Testis (tissue), 3 donors: ENCODE results near the gene RPL36. TPM values are rescaled to one million over a fixed set of nuclear protein-coding genes. Genes with fewer than 3 reads are reported as not detected.

Experiments
- DNase-seq: peaks from one replicate; pipeline ENCODE4 v3.0.0-alpha.2; 2019
- H3K27ac ChIP-seq, 2 donors: fragments of 200-600 bp; sonication (generic); one replicate each; pipeline ENCODE4 v1.5.1; 2019
- H3K27me3 ChIP-seq: fragments of 200-600 bp; sonication (generic); one replicate; pipeline ENCODE4 v1.5.1; 2019
- H3K36me3 ChIP-seq: fragments of 200-600 bp; sonication (generic); one replicate; pipeline ENCODE4 v1.5.1; 2017; ENCODE audit warnings: low read depth; ENCODE audit errors: missing control alignments
- H3K4me1 ChIP-seq: fragments of 200-600 bp; sonication (generic); one replicate; pipeline ENCODE4 v1.5.1; 2019
- H3K4me3 ChIP-seq, 2 donors: fragments of 200-600 bp; sonication (generic); one replicate each; pipeline ENCODE4 v1.5.1; 2017 to 2019
- H3K9me3 ChIP-seq: fragments of 200-600 bp; sonication (generic); one replicate; pipeline ENCODE4 v1.5.1; 2017
- CTCF ChIP-seq, 3 experiments: fragments of 450-650 bp in 2 of 3; fragments of 200-600 bp in 1 of 3; sonication (generic) in 1 of 3; IDR thresholded peaks; one replicate each; pipeline ENCODE4 v1.5.1; 2016 to 2019; ENCODE audit warnings: antibody characterized with exemption in 3 of 3, mild to moderate bottlenecking in 2 of 3, moderate library complexity in 1 of 3
- POLR2A ChIP-seq: fragments of 450-650 bp; IDR thresholded peaks from one replicate; pipeline ENCODE4 v1.6.1; 2017; ENCODE audit warnings: antibody characterized with exemption, mild to moderate bottlenecking, moderate library complexity
- WGBS, 2 donors: methylation state at CpG; one replicate each; pipeline ENCODE4 v1.1.5; 2018; 5-methylcytosine and 5-hydroxymethylcytosine counted together
- intact Hi-C: fragments of 100-400 bp; cut with DNase I; formaldehyde crosslinking; loops from one replicate; pipeline ENCODE4 v1.15.1; 2023; ENCODE audit warnings: low total_unique reads
- polyA plus RNA-seq: library from polyadenylated mRNA; stranded (reverse); fragments of 350-450 nt; fragmentation: Illumina TruSeq; extraction: RNeasy Lipid Tissue Mini Kit (QIAGEN cat#74804); gene quantifications from one replicate; pipeline ENCODE4 v1.2.3, GENCODE V29; 2014; ENCODE audit warnings: low read depth, low replicate concordance; ENCODE audit not compliant: insufficient read depth
- total RNA-seq, 2 donors: library from RNA; depleted of rRNA; stranded (reverse); fragments of >200 nt; gene quantifications; one replicate each; pipeline ENCODE4 v1.2.3, GENCODE V29; 2016

Gene RPL36
- total and polyA plus RNA-seq, 3 donors from 2014 or later, result 331 to 531 (median 497) TPM

GRCh38 chr19:5691822-5692722 is 2.0 kb downstream of the RPL36 start:
- peak overlapping the region; percentile 83 to 93 for H3K27ac ChIP-seq
- DNase-seq, result no peak
- intact Hi-C loops, result no loop called here
- no peaks in the 10 kb centered on the region for H3K9me3 ChIP-seq
- 26 to 27% methylated on average over 4 to 42 of the region's 42 CpGs for WGBS, 2 donors
- peaks cover 11% of the 10 kb centered on the region for H3K4me1 ChIP-seq
- TF ChIP-seq POLR2A (no peak), CTCF (IDR thresholded peaks at IDR 0.05) (no peak)
- no peaks in the 10 kb centered on the region for H3K27me3 ChIP-seq
- peak overlapping the region in 1 of 2 donors; percentile 97 for H3K4me3 ChIP-seq
- H3K36me3 ChIP-seq, result no peaks in the 10 kb centered on the region

GRCh38 chr19:5692723-5693194 is 2.7 kb downstream of the RPL36 start:
- TF ChIP-seq POLR2A (no peak), CTCF (IDR thresholded peaks at IDR 0.05) (no peak)
- no peaks in the 10 kb centered on the region for H3K9me3 ChIP-seq
- no peak for DNase-seq
- no peak overlapping the region for H3K4me3 ChIP-seq
- peaks cover 11% of the 10 kb centered on the region for H3K4me1 ChIP-seq
- WGBS, 2 donors, result 60 to 68% methylated on average over 2 to 7 of the region's 7 CpGs
- intact Hi-C loops, result no loop called here
- no peak overlapping the region for H3K27ac ChIP-seq
- H3K36me3 ChIP-seq, result no peaks in the 10 kb centered on the region
- no peaks in the 10 kb centered on the region for H3K27me3 ChIP-seq

DNA sequence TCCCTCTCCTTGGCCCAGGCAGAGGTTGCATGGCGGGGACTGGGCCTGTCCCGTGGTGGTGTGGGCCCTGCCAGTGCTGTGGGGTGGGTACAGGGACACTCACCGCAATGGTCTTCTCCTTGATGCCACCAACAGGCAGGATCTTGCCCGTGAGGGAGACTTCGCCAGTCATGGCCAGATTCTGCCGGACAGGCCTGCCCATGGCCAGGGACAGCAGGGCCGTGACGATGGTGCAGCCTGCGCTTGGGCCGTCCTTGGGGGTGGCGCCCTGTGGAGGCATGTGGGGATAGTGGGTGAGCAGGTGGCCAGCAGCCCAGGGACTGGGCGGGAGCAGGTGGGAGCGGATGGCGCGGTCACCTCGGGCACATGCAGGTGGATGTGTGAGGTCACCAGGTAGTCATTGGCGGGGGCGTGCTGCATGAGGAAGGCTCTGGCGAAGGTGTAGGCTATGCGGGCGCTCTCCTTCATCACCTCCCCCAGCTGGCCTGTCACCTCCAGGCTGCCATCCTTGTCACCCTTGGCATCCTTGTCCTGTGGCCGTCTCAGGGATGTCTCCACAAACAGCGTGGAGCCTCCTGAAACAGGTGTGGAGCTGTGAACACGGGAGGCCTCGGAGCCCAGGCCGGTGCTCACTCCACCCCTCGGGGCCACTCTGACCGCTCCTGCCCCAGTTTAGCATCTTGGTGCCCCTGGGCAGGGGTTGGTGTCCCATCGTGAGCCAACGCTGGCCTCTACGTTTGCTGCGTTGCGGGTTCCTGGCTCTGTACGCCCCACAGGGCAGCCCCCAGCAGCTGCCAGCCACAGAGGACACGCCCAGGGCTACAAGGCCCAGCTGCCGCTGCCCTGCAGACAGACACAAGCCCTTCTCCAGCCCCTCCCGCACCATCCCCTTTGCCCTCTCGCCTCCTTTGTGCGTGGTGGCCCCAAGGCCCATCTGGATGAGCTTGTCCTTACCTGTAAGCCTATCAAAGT is 3.4 kb downstream of the RPL36 start:
- no peaks in the 10 kb centered on the region for H3K36me3 ChIP-seq
- intact Hi-C loops, result no loop called here
- H3K4me1 ChIP-seq, result peaks cover 11% of the 10 kb centered on the region
- DNase-seq, result no peak
- no peak overlapping the region for H3K27ac ChIP-seq
- 84 to 87% methylated on average over 22 to 39 of the region's 39 CpGs for WGBS, 2 donors
- no peak for TF ChIP-seq CTCF (IDR thresholded peaks at IDR 0.05)
- no peak for TF ChIP-seq POLR2A
- H3K9me3 ChIP-seq, result no peaks in the 10 kb centered on the region
- H3K4me3 ChIP-seq, result no peak overlapping the region
- no peaks in the 10 kb centered on the region for H3K27me3 ChIP-seq

DNA sequence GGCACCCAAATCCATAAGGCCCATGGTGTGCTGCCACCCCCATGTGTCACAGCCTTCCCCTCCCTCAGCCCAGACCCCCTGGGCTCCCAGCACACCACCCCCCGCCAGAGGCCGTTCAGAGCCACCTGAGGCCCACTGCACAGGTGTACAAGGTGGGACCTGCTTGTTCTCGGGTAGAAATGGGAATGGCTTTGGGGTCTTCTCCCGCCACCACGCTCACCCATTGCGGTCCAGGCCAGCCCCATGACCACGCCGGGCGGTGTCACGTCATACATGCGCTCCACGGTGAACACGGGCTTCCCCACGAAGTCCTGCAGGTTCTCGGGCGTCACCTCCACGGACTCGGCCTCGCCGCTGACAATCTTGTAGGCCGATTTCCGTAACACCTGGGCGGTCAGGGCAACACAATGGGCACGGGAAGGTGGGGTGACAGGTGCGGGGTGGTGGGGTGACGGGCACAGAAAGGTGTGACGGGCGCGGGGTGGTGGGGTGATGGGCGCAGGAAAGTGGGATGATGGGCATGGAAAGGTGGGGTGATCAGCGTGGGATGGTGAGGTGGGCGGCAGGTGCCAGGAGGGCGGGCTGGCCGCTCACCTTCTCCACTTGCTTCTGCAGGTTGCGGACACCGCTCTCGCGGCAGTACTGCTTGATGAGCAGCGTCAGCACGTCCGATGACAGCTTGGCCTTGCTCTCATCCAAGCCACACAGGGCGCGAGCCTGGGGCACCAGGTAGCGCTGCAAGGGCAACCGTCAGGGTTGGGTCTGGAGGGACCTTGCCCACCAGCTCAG is 4.3 kb downstream of the RPL36 start:
- intact Hi-C loops, result no loop called here
- Histone ChIP-seq H3K36me3 (no peaks in the 10 kb centered on the region), H3K27me3 (no peaks in the 10 kb centered on the region), H3K27ac (no peak overlapping the region), H3K4me1 (peaks cover 11% of the 10 kb centered on the region), H3K4me3 (no peak overlapping the region), H3K9me3 (no peaks in the 10 kb centered on the region)
- 88 to 89% methylated on average over 34 to 45 of the region's 45 CpGs for WGBS, 2 donors
- DNase-seq, result no peak
- TF ChIP-seq POLR2A (no peak), CTCF (IDR thresholded peaks at IDR 0.05) (no peak)
